SK-N-SH (cell line): ENCODE measurements around the gene TFB1M. TPM values are rescaled to one million over a fixed set of nuclear protein-coding genes. Genes with fewer than 3 reads are reported as not detected.

ENCODE experiments used
- CTCF ChIA-PET: fragments of 300-600, 350-600 bp; formaldehyde crosslinking; extraction: SDS; loops from one replicate; lab custom pipeline; 2021; lab: Yijun Ruan, JAX
- POLR2A ChIA-PET: fragments of 350-600 bp; sonication (Branson Sonifier 250); formaldehyde crosslinking; extraction: SDS; loops from one replicate; lab custom pipeline; 2020; ENCODE audit warnings: antibody characterized with exemption, inconsistent platforms; lab: Yijun Ruan, JAX
- DNase-seq: peaks from one replicate; pipeline ENCODE4 v3.0.0; 2012
- H2AFZ ChIP-seq: fragments of 200-600 bp; sonication (generic); 2 replicates; pipeline ENCODE4 v1.8.1; 2016; ENCODE audit warnings: antibody characterized with exemption, mild to moderate bottlenecking, low read depth
- H3F3A ChIP-seq: fragments of 200-600 bp; sonication (generic); replicated peaks from 2 replicates; pipeline ENCODE3; 2016; ENCODE audit warnings: antibody characterized with exemption, mild to moderate bottlenecking; ENCODE audit not compliant: insufficient read depth
- H3K27ac ChIP-seq, 2 experiments: fragments of 200-500 bp in 1 of 2; fragments of 200-600 bp in 1 of 2; sonication (Bioruptor generic) in 1 of 2; sonication (generic), shearing (Covaris generic) in 1 of 2; 2 replicates each; pipeline versions ENCODE4 v1.5.1 to v1.6.1; 2014 to 2016; ENCODE audit warnings: low read depth in 2 of 2, inconsistent platforms in 1 of 2, low read length in 1 of 2, mild to moderate bottlenecking in 1 of 2, mixed read lengths in 1 of 2
- H3K27me3 ChIP-seq: fragments of 200-600 bp; sonication (generic), shearing (Covaris generic); 2 replicates; pipeline ENCODE4 v1.6.1; 2016; ENCODE audit warnings: mixed run types; ENCODE audit not compliant: insufficient read depth
- H3K36me3 ChIP-seq, 2 experiments: fragments of 200-500 bp in 1 of 2; fragments of 200-600 bp in 1 of 2; sonication (Bioruptor generic) in 1 of 2; sonication (generic) in 1 of 2; replicated peaks in 1 of 2; 2 replicates each; pipeline versions ENCODE3 to v1.5.1; 2014 to 2016; ENCODE audit warnings: low read length in 1 of 2, mild to moderate bottlenecking in 1 of 2; ENCODE audit not compliant: insufficient read depth in 2 of 2, control insufficient read depth in 1 of 2
- H3K4me1 ChIP-seq, 2 experiments: fragments of 200-500 bp in 1 of 2; fragments of 200-600 bp in 1 of 2; sonication (Bioruptor generic) in 1 of 2; sonication (generic), shearing (Covaris generic) in 1 of 2; 2 replicates each; pipeline versions ENCODE4 v1.5.1 to v1.6.1; 2014 to 2016; ENCODE audit warnings: low read depth in 1 of 2, low read length in 1 of 2, mixed run types in 1 of 2; ENCODE audit not compliant: insufficient read depth in 2 of 2, control insufficient read depth in 1 of 2
- H3K4me2 ChIP-seq: fragments of 200-600 bp; sonication (generic), shearing (Covaris generic); 2 replicates; pipeline ENCODE4 v1.6.1; 2017; ENCODE audit warnings: mixed run types
- H3K4me3 ChIP-seq, 2 experiments: fragments of 200-500 bp in 1 of 2; fragments of 200-600 bp in 1 of 2; sonication (Bioruptor generic) in 1 of 2; sonication (generic), shearing (Covaris generic) in 1 of 2; 2 replicates each; pipeline versions ENCODE4 v1.5.1 to v1.8.1; 2014 to 2016; ENCODE audit warnings: low read depth in 2 of 2, inconsistent platforms in 1 of 2, low read length in 1 of 2, mild to moderate bottlenecking in 1 of 2, mixed read lengths in 1 of 2, moderate library complexity in 1 of 2
- H3K79me2 ChIP-seq: fragments of 200-600 bp; sonication (generic); 2 replicates; pipeline ENCODE4 v1.8.1; 2017; ENCODE audit warnings: mild to moderate bottlenecking; ENCODE audit not compliant: insufficient read depth
- H3K9ac ChIP-seq: fragments of 200-600 bp; sonication (generic); 2 replicates; pipeline ENCODE4 v1.6.1; 2017; ENCODE audit warnings: mixed run types
- H3K9me2 ChIP-seq: fragments of 200-600 bp; sonication (generic); 2 replicates; pipeline ENCODE4 v1.6.1; 2017; ENCODE audit warnings: mixed run types
- H3K9me3 ChIP-seq: fragments of 200-600 bp; sonication (generic); 2 replicates; pipeline ENCODE4 v1.6.1; 2017; ENCODE audit warnings: mixed run types, mild to moderate bottlenecking, moderate library complexity
- H4K20me1 ChIP-seq: fragments of 200-600 bp; sonication (generic); 2 replicates; pipeline ENCODE4 v1.6.1; 2017; ENCODE audit warnings: mild to moderate bottlenecking, mixed run types; ENCODE audit not compliant: insufficient read depth
- CTCF ChIP-seq: fragments of 200-600 bp; sonication (generic); IDR thresholded peaks from 2 replicates; pipeline ENCODE4 v1.6.1; 2017; ENCODE audit warnings: antibody characterized with exemption, mild to moderate bottlenecking, moderate library complexity
- ELF1 ChIP-seq: IDR thresholded peaks from 2 replicates; pipeline ENCODE4 v1.4.0; 2012
- FOXJ3 ChIP-seq: sonication (generic); formaldehyde crosslinking; IDR thresholded peaks from 2 replicates; pipeline ENCODE4 v1.5.1; 2020; ENCODE audit warnings: mild to moderate bottlenecking, missing genetic modification reagents
- MXI1 ChIP-seq: IDR thresholded peaks from 2 replicates; pipeline ENCODE4 v1.6.1; 2012; ENCODE audit warnings: mild to moderate bottlenecking, low read depth, low read length, improper control_type of control experiment
- NRF1 ChIP-seq: IDR thresholded peaks from 2 replicates; pipeline ENCODE4 v1.6.1; 2012; ENCODE audit warnings: low read depth, mild to moderate bottlenecking, low read length
- PBX3 ChIP-seq: IDR thresholded peaks from 2 replicates; pipeline ENCODE4; 2012
- RCOR1 ChIP-seq: fragments of 150-350 bp; IDR thresholded peaks from 2 replicates; pipeline ENCODE4 v1.6.1; 2017; ENCODE audit warnings: antibody characterized with exemption, low read length
- REST ChIP-seq: IDR thresholded peaks from 2 replicates; pipeline ENCODE4 v1.6.1; 2012; ENCODE audit warnings: mild to moderate bottlenecking, low read depth, low read length, moderate library complexity
- SIN3A ChIP-seq: IDR thresholded peaks from 2 replicates; pipeline ENCODE4 v1.6.1; 2012; ENCODE audit warnings: low read depth, mild to moderate bottlenecking, low read length, moderate library complexity, borderline replicate concordance
- WGBS: methylation state at CpG from one replicate; pipeline ENCODE4 v1.1.6; 2017; ENCODE audit warnings: low lambda C conversion rate; 5-methylcytosine and 5-hydroxymethylcytosine counted together
- polyA plus RNA-seq, 3 experiments: library from polyadenylated mRNA; depleted of rRNA; stranded (reverse); fragments of >200 nt; gene quantifications; 2 replicates each; pipeline ENCODE4 v1.2.3, GENCODE V29; 2012
- TF ChIP-seq, protein P1 (sequence below): IDR thresholded peaks from 2 replicates; pipeline ENCODE4 v1.4.0; 2012; ENCODE audit warnings: low read depth, borderline replicate concordance
- TF ChIP-seq, protein P2 (sequence below): fragments of 150-350 bp; IDR thresholded peaks from 2 replicates; pipeline ENCODE4 v1.6.1; 2017; ENCODE audit warnings: antibody characterized with exemption, low read length, low read depth, borderline replicate concordance

The TFB1M gene
- polyA plus RNA-seq, 1 of the 3 experiments (the other 2 are of a cell fraction), result 28.4 TPM

- peaks cover 61 to 84% of the 10 kb centered on the region in 2 experiments for H3K36me3 ChIP-seq
- TF ChIP-seq ELF1 (no peak), PBX3 (no peak), CTCF (no peak), SIN3A (no peak), NRF1 (no peak), REST (no peak), RCOR1 (no peak), FOXJ3 (CRISPR knock-in tag) (no peak), MXI1 (no peak)
- TF ChIP-seq, protein P1, sequence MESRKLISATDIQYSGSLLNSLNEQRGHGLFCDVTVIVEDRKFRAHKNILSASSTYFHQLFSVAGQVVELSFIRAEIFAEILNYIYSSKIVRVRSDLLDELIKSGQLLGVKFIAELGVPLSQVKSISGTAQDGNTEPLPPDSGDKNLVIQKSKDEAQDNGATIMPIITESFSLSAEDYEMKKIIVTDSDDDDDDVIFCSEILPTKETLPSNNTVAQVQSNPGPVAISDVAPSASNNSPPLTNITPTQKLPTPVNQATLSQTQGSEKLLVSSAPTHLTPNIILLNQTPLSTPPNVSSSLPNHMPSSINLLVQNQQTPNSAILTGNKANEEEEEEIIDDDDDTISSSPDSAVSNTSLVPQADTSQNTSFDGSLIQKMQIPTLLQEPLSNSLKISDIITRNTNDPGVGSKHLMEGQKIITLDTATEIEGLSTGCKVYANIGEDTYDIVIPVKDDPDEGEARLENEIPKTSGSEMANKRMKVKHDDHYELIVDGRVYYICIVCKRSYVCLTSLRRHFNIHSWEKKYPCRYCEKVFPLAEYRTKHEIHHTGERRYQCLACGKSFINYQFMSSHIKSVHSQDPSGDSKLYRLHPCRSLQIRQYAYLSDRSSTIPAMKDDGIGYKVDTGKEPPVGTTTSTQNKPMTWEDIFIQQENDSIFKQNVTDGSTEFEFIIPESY, result no peak
- TF ChIP-seq, protein P2, sequence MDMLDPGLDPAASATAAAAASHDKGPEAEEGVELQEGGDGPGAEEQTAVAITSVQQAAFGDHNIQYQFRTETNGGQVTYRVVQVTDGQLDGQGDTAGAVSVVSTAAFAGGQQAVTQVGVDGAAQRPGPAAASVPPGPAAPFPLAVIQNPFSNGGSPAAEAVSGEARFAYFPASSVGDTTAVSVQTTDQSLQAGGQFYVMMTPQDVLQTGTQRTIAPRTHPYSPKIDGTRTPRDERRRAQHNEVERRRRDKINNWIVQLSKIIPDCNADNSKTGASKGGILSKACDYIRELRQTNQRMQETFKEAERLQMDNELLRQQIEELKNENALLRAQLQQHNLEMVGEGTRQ, result no peak
- H3K4me2 ChIP-seq, result no peak overlapping the region
- peaks cover 0 to 18% of the 10 kb centered on the region in 2 experiments; a peak in 1 of 4 replicates for H3K4me1 ChIP-seq
- no peaks in the 10 kb centered on the region; the same call in 1 of the 2 replicates for H3K79me2 ChIP-seq
- 93% methylated on average over 10 of the region's 10 CpGs for WGBS
- H3K4me3 ChIP-seq, result no peak overlapping the region
- DNase-seq, result no peak
- POLR2A ChIA-PET, result no interaction called here
- no peaks in the 10 kb centered on the region for H3K27me3 ChIP-seq
- H3F3A ChIP-seq, result peaks cover 8% of the 10 kb centered on the region
- H3K9ac ChIP-seq, result no peak overlapping the region
- H3K27ac ChIP-seq, result no peak overlapping the region; a peak in 1 of 4 replicates
- H3K9me3 ChIP-seq, result no peaks in the 10 kb centered on the region
- CTCF ChIA-PET, result interaction anchor here (4.7 kb wide), 1 partner anchor 76 kb away, joined by 28 read pairs; no protein-coding TSS in a partner anchor
- no peak overlapping the region for H2AFZ ChIP-seq
- H4K20me1 ChIP-seq, result no peaks in the 10 kb centered on the region
- H3K9me2 ChIP-seq, result no peaks in the 10 kb centered on the region
Observed at GRCh38 chr6:155254139-155254538, 60.1 kb downstream of the TFB1M start.
